ENCODE results near the gene PPP1R1C.

The PPP1R1C gene

DNA sequence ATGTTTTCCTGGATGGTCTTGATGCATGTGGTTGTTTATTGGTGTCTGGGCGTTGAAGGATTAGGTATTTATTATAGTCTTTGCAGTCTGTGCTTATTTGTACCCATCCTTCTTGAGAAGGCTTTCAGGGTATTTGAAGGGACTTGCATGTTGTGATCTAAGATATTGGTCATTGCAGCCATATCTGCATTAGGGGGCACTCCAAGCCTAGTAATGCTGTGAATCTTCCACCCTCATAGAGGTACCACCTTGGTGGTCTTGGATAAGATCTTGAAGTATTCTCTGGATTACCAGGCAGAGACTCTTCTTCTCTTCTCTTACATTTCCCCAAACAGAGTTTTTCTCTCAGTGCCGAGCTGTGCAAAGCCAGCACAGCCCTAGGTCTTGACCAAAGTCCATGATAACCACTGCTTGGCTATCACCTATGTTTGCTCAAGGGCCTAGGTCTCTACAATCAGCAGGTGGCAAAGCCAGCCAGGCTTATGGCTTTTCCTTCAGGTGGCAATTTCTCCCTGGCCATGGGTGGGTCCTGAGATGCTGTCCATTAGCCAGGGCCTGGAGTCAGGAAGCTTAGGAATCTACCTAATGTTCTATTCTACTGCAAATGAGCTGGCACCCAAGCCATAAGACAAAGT, 15.4 kb upstream of the PPP1R1C start:
- TF ChIP-seq, protein P1, sequence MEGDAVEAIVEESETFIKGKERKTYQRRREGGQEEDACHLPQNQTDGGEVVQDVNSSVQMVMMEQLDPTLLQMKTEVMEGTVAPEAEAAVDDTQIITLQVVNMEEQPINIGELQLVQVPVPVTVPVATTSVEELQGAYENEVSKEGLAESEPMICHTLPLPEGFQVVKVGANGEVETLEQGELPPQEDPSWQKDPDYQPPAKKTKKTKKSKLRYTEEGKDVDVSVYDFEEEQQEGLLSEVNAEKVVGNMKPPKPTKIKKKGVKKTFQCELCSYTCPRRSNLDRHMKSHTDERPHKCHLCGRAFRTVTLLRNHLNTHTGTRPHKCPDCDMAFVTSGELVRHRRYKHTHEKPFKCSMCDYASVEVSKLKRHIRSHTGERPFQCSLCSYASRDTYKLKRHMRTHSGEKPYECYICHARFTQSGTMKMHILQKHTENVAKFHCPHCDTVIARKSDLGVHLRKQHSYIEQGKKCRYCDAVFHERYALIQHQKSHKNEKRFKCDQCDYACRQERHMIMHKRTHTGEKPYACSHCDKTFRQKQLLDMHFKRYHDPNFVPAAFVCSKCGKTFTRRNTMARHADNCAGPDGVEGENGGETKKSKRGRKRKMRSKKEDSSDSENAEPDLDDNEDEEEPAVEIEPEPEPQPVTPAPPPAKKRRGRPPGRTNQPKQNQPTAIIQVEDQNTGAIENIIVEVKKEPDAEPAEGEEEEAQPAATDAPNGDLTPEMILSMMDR (IDR thresholded peaks at IDR 0.05; ENCODE audit: extremely low read depth, insufficient read depth, missing control alignments): peak; percentile 15
- in situ Hi-C loops (cut with MboI; ENCODE audit: low pct_unique_long_range_greater_than_20kb, low sequenced_read_pairs, unreplicated experiment): loop anchor here (10.0 kb wide), 1 partner anchor 105 kb away; no protein-coding TSS in a partner anchor

DNA sequence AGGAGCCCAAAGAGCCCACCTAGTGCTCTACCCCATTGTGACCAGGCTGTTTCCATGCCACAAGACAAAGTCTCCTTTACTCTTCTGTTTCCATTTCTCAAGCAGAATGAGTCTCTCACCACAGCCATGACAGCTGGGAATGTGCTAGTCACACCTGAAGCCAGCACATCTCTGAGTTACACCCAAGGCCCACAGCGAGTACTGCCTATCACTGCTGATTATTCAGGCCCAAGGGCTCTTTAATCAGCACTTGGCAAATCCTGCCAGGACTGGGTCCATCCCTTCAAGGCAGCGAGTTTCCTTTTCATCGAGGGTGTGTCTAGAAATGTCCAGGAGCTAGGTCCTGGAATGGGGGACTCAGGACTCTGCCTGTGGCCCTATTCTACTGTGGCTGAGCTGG, 14.6 kb upstream of the PPP1R1C start:
- DNase-seq (ENCODE audit: low spot score): no peak
- in situ Hi-C loops (cut with MboI; ENCODE audit: low pct_unique_long_range_greater_than_20kb, low sequenced_read_pairs, unreplicated experiment): loop anchor here (10.0 kb wide), 1 partner anchor 104 kb away; no protein-coding TSS in a partner anchor
- TF ChIP-seq, protein P1 (IDR thresholded peaks at IDR 0.05; ENCODE audit: extremely low read depth, insufficient read depth, missing control alignments): no peak

More for the DNA sequence above, 15.4 kb upstream of the PPP1R1C start:
- no peak for DNase-seq (ENCODE audit: low spot score)

GRCh38 chr2:181972431-181973170, 13.1 kb upstream of the PPP1R1C start:
- TF ChIP-seq, protein P1 (IDR thresholded peaks at IDR 0.05; ENCODE audit: extremely low read depth, insufficient read depth, missing control alignments): no peak
- in situ Hi-C loops (cut with MboI; ENCODE audit: low pct_unique_long_range_greater_than_20kb, low sequenced_read_pairs, unreplicated experiment): loop anchor here (10.0 kb wide), 1 partner anchor 102 kb away; no protein-coding TSS in a partner anchor
- DNase-seq (ENCODE audit: low spot score): no peak

- TF ChIP-seq, protein P1 (IDR thresholded peaks at IDR 0.05; ENCODE audit: extremely low read depth, insufficient read depth, missing control alignments): no peak
- in situ Hi-C loops (cut with MboI; ENCODE audit: low pct_unique_long_range_greater_than_20kb, low sequenced_read_pairs, unreplicated experiment): loop anchor here (10.0 kb wide), 1 partner anchor 102 kb away; no protein-coding TSS in a partner anchor
- DNase-seq (ENCODE audit: low spot score): no peak
Measured at GRCh38 chr2:181973171-181973783, 12.4 kb upstream of the PPP1R1C start.

DNA sequence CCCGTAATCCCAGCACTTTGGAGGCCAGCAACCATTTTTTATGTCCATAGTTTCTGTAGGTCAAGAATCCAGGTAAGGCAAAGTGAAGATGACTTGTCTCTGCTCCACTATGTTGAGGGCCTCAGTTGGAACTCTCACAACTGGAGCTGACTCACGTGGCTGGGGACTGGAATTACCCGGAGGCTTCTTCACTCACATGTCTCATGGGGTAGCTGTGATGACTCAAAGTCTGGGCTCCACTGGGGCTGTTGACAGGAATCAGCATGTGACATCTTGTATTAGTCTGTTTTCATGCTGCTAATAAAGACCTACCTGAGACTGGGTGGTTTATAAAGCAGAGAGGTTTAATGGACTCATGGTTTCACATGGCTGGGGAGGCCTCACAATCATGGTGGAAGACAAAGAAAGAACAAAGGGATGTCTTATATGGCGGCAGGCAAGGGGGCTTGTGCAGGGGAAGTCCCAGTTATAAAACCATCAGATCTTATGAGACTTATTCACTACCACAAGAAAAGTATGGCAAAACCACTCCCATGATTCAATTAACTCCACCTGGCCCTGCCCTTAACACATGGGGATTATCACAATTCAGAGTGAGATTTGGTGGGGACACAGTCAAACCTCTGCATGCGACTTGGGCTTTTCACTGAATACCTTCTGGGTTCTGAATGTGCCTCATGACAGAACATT, 7.8 kb upstream of the PPP1R1C start:
- TF ChIP-seq, protein P1 (IDR thresholded peaks at IDR 0.05; ENCODE audit: extremely low read depth, insufficient read depth, missing control alignments): no peak
- in situ Hi-C loops (cut with MboI; ENCODE audit: low pct_unique_long_range_greater_than_20kb, low sequenced_read_pairs, unreplicated experiment): loop anchor here (10.0 kb wide), 1 partner anchor 97 kb away; no protein-coding TSS in a partner anchor
- no peak for DNase-seq (ENCODE audit: low spot score)

Measured in GM13977 (cell line).